SK-N-SH (cell line): ENCODE data around the gene TRIM4. TPM values are rescaled to one million over a fixed set of nuclear protein-coding genes. Genes with fewer than 3 reads are reported as not detected.
"Not testable (repeated sequence)": the region's sequence is repeated elsewhere in the genome, so short reads cannot be mapped to it uniquely, and the experiment has no call there.

ENCODE experiments used
- CTCF ChIA-PET: fragments of 300-600, 350-600 bp; formaldehyde crosslinking; extraction: SDS; loops from one replicate; lab custom pipeline; 2021; lab: Yijun Ruan, JAX
- POLR2A ChIA-PET: fragments of 350-600 bp; sonication (Branson Sonifier 250); formaldehyde crosslinking; extraction: SDS; loops from one replicate; lab custom pipeline; 2020; ENCODE audit warnings: antibody characterized with exemption, inconsistent platforms; lab: Yijun Ruan, JAX
- DNase-seq: peaks from one replicate; pipeline ENCODE4 v3.0.0; 2012
- H2AFZ ChIP-seq: fragments of 200-600 bp; sonication (generic); 2 replicates; pipeline ENCODE4 v1.8.1; 2016; ENCODE audit warnings: antibody characterized with exemption, mild to moderate bottlenecking, low read depth
- H3F3A ChIP-seq: fragments of 200-600 bp; sonication (generic); replicated peaks from 2 replicates; pipeline ENCODE3; 2016; ENCODE audit warnings: antibody characterized with exemption, mild to moderate bottlenecking; ENCODE audit not compliant: insufficient read depth
- H3K27ac ChIP-seq, 2 experiments: fragments of 200-500 bp in 1 of 2; fragments of 200-600 bp in 1 of 2; sonication (Bioruptor generic) in 1 of 2; sonication (generic), shearing (Covaris generic) in 1 of 2; 2 replicates each; pipeline versions ENCODE4 v1.5.1 to v1.6.1; 2014 to 2016; ENCODE audit warnings: low read depth in 2 of 2, inconsistent platforms in 1 of 2, low read length in 1 of 2, mild to moderate bottlenecking in 1 of 2, mixed read lengths in 1 of 2
- H3K27me3 ChIP-seq: fragments of 200-600 bp; sonication (generic), shearing (Covaris generic); 2 replicates; pipeline ENCODE4 v1.6.1; 2016; ENCODE audit warnings: mixed run types; ENCODE audit not compliant: insufficient read depth
- H3K36me3 ChIP-seq, 2 experiments: fragments of 200-500 bp in 1 of 2; fragments of 200-600 bp in 1 of 2; sonication (Bioruptor generic) in 1 of 2; sonication (generic) in 1 of 2; replicated peaks in 1 of 2; 2 replicates each; pipeline versions ENCODE3 to v1.5.1; 2014 to 2016; ENCODE audit warnings: low read length in 1 of 2, mild to moderate bottlenecking in 1 of 2; ENCODE audit not compliant: insufficient read depth in 2 of 2, control insufficient read depth in 1 of 2
- H3K4me1 ChIP-seq, 2 experiments: fragments of 200-500 bp in 1 of 2; fragments of 200-600 bp in 1 of 2; sonication (Bioruptor generic) in 1 of 2; sonication (generic), shearing (Covaris generic) in 1 of 2; 2 replicates each; pipeline versions ENCODE4 v1.5.1 to v1.6.1; 2014 to 2016; ENCODE audit warnings: low read depth in 1 of 2, low read length in 1 of 2, mixed run types in 1 of 2; ENCODE audit not compliant: insufficient read depth in 2 of 2, control insufficient read depth in 1 of 2
- H3K4me2 ChIP-seq: fragments of 200-600 bp; sonication (generic), shearing (Covaris generic); 2 replicates; pipeline ENCODE4 v1.6.1; 2017; ENCODE audit warnings: mixed run types
- H3K4me3 ChIP-seq, 2 experiments: fragments of 200-500 bp in 1 of 2; fragments of 200-600 bp in 1 of 2; sonication (Bioruptor generic) in 1 of 2; sonication (generic), shearing (Covaris generic) in 1 of 2; 2 replicates each; pipeline versions ENCODE4 v1.5.1 to v1.8.1; 2014 to 2016; ENCODE audit warnings: low read depth in 2 of 2, inconsistent platforms in 1 of 2, low read length in 1 of 2, mild to moderate bottlenecking in 1 of 2, mixed read lengths in 1 of 2, moderate library complexity in 1 of 2
- H3K79me2 ChIP-seq: fragments of 200-600 bp; sonication (generic); 2 replicates; pipeline ENCODE4 v1.8.1; 2017; ENCODE audit warnings: mild to moderate bottlenecking; ENCODE audit not compliant: insufficient read depth
- H3K9ac ChIP-seq: fragments of 200-600 bp; sonication (generic); 2 replicates; pipeline ENCODE4 v1.6.1; 2017; ENCODE audit warnings: mixed run types
- H3K9me2 ChIP-seq: fragments of 200-600 bp; sonication (generic); 2 replicates; pipeline ENCODE4 v1.6.1; 2017; ENCODE audit warnings: mixed run types
- H3K9me3 ChIP-seq: fragments of 200-600 bp; sonication (generic); 2 replicates; pipeline ENCODE4 v1.6.1; 2017; ENCODE audit warnings: mixed run types, mild to moderate bottlenecking, moderate library complexity
- H4K20me1 ChIP-seq: fragments of 200-600 bp; sonication (generic); 2 replicates; pipeline ENCODE4 v1.6.1; 2017; ENCODE audit warnings: mild to moderate bottlenecking, mixed run types; ENCODE audit not compliant: insufficient read depth
- ELF1 ChIP-seq: IDR thresholded peaks from 2 replicates; pipeline ENCODE4 v1.4.0; 2012
- EP300 ChIP-seq, 2 experiments: IDR thresholded peaks; 2 replicates each; pipeline versions ENCODE4 v1.4.0 to v1.6.1; 2012; ENCODE audit warnings: borderline replicate concordance in 1 of 2, low read depth in 1 of 2, low read length in 1 of 2
- EZH2phosphoT487 ChIP-seq: fragments of 200-600 bp; sonication (generic); IDR thresholded peaks from 2 replicates; pipeline ENCODE4 v1.6.1; 2017; ENCODE audit warnings: low read depth, mixed run types, mild to moderate bottlenecking, antibody characterized with exemption, moderate library complexity, borderline replicate concordance
- FOXM1 ChIP-seq: IDR thresholded peaks from 2 replicates; pipeline ENCODE4 v1.4.0; 2012; ENCODE audit warnings: low read depth, mild to moderate bottlenecking
- GABPA ChIP-seq: IDR thresholded peaks from 2 replicates; pipeline ENCODE4 v1.4.0; 2012; ENCODE audit warnings: low read depth, mild to moderate bottlenecking
- MEF2A ChIP-seq: IDR thresholded peaks from 2 replicates; pipeline ENCODE4 v1.4.0; 2012; ENCODE audit warnings: low read depth, borderline replicate concordance
- RAD21 ChIP-seq: IDR thresholded peaks from 2 replicates; pipeline ENCODE4 v1.6.1; 2012; ENCODE audit warnings: mild to moderate bottlenecking, low read length
- RCOR1 ChIP-seq: fragments of 150-350 bp; IDR thresholded peaks from 2 replicates; pipeline ENCODE4 v1.6.1; 2017; ENCODE audit warnings: antibody characterized with exemption, low read length
- RXRA ChIP-seq: IDR thresholded peaks from 2 replicates; pipeline ENCODE4 v1.4.0; 2012; ENCODE audit warnings: low read depth, mild to moderate bottlenecking, borderline replicate concordance
- TAF1 ChIP-seq: IDR thresholded peaks from 2 replicates; pipeline ENCODE4 v1.6.1; 2012; ENCODE audit warnings: low read depth, mild to moderate bottlenecking, low read length, moderate library complexity, borderline replicate concordance
- WGBS: methylation state at CpG from one replicate; pipeline ENCODE4 v1.1.6; 2017; ENCODE audit warnings: low lambda C conversion rate; 5-methylcytosine and 5-hydroxymethylcytosine counted together
- polyA plus RNA-seq, 3 experiments: library from polyadenylated mRNA; depleted of rRNA; stranded (reverse); fragments of >200 nt; gene quantifications; 2 replicates each; pipeline ENCODE4 v1.2.3, GENCODE V29; 2012
- TF ChIP-seq, protein P1 (sequence below): IDR thresholded peaks from 2 replicates; pipeline ENCODE4 v1.4.0; 2012; ENCODE audit warnings: low read depth
- TF ChIP-seq, protein P2 (sequence below): fragments of 150-350 bp; IDR thresholded peaks from 2 replicates; pipeline ENCODE4 v1.6.1; 2017; ENCODE audit warnings: antibody characterized with exemption, low read length, low read depth, borderline replicate concordance
- TF ChIP-seq, protein P3 (sequence below): IDR thresholded peaks from 2 replicates; pipeline ENCODE4 v1.6.1; 2012; ENCODE audit warnings: mild to moderate bottlenecking, low read depth, low read length, moderate library complexity
- TF ChIP-seq, protein P4 (sequence below): IDR thresholded peaks from 2 replicates; pipeline ENCODE4 v1.4.0; 2012; ENCODE audit warnings: low read depth, borderline replicate concordance

Gene TRIM4
- polyA plus RNA-seq, 1 of the 3 experiments (the other 2 are of a cell fraction): 6.6 TPM

DNA sequence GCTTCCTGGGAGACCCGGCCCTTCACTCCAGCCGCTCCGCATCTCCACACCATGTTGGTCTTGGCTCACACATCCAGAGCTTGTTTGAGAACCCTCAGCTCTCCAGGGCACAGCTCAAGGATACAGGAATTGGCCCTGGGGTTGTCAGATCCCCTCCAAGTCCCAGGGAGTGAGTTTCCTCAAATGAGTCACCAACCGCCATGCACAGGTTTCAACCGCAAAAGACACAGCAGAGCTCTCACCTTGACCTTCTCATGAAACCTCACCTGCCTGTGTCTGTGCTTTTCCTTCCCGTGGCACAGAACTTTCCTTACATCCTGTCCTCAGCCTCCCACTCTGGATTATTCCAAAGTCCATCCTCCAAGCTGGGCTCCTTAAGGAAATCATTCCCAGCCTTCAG is 35.9 kb upstream of the TRIM4 start (continued):
- TF ChIP-seq MEF2A: no peak
- TF ChIP-seq, protein P1, sequence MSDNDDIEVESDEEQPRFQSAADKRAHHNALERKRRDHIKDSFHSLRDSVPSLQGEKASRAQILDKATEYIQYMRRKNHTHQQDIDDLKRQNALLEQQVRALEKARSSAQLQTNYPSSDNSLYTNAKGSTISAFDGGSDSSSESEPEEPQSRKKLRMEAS: no peak
- TF ChIP-seq, all 33 proteins: peak for 0

DNA sequence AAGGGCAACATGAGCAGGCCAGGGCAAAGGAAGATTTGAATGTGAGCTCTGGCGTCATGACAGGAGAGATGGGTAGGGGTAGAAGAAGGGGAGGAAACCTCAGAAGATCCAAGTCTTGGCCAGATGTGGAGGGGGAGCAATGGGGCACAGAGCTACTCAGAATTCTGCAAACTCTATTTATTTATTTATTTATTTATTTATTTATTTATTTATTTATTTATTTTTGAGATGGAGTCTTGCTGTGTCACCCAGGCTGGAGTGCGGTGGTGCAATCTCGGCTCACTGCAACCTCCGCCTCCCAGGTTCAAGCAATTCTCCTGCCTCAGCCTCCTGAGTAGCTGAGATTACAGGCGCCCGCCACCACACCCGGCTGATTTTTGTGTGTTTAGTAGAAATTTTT is 35.3 kb upstream of the TRIM4 start:
- H3F3A ChIP-seq, H2AFZ ChIP-seq, H3K79me2 ChIP-seq, H3K9me3 ChIP-seq, DNase-seq, H3K36me3 ChIP-seq, H3K4me1 ChIP-seq, H3K4me2 ChIP-seq, H4K20me1 ChIP-seq, H3K9ac ChIP-seq, POLR2A ChIA-PET, H3K9me2 ChIP-seq, H3K4me3 ChIP-seq, H3K27ac ChIP-seq: not testable (repeated sequence)
- 38% methylated on average over 7 of the region's 7 CpGs for WGBS
- CTCF ChIA-PET: interaction anchor here (1.5 kb wide), 1 partner anchor 25 kb away, joined by 4 read pairs; the partner anchor contains the start of gene GJC3
- H3K27me3 ChIP-seq: peaks cover 63% of the 10 kb centered on the region

DNA sequence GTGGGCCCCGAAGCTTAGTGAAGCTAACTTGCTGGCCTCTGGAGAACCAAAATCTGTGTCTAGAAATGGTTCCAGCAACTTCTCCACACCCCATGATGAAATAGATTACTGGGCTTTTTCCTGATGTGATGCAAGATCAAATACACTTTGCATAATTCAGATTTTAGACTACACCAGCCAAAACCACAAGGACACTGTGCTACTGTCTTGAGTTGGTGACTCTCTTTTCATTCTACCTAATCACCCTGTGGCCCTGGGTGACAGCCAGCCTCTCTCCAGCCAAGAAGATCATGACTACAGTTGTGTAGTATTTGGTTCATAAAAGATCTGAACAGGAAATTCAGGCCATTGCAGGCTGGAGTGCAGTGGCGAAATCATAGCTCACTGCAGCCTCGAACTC is 34.3 kb upstream of the TRIM4 start:
- Histone ChIP-seq H3K79me2 (no peaks in the 10 kb centered on the region), H3F3A (no peaks in the 10 kb centered on the region), H3K4me1 (no peaks in the 10 kb centered on the region), H2AFZ (no peak overlapping the region), H3K36me3 (no peaks in the 10 kb centered on the region), H3K27ac (no peak overlapping the region), H3K4me2 (no peak overlapping the region), H3K9me3 (no peaks in the 10 kb centered on the region), H3K9me2 (no peaks in the 10 kb centered on the region), H4K20me1 (no peaks in the 10 kb centered on the region), H3K4me3 (no peak overlapping the region), H3K9ac (no peak overlapping the region), H3K27me3 (peaks cover 57% of the 10 kb centered on the region)
- ChIA-PET POLR2A (interaction anchor here (0.6 kb wide), 1 partner anchor 478 kb away, joined by 3 read pairs; no protein-coding TSS in a partner anchor), CTCF (interaction anchor here (1.3 to 1.4 kb wide), 2 partner anchors 40 to 41 kb away, joined by 4 to 6 read pairs; no protein-coding TSS in a partner anchor)
- no peak for DNase-seq
- 29% methylated on average over 3 of the region's 3 CpGs for WGBS
- TF ChIP-seq, protein P2, sequence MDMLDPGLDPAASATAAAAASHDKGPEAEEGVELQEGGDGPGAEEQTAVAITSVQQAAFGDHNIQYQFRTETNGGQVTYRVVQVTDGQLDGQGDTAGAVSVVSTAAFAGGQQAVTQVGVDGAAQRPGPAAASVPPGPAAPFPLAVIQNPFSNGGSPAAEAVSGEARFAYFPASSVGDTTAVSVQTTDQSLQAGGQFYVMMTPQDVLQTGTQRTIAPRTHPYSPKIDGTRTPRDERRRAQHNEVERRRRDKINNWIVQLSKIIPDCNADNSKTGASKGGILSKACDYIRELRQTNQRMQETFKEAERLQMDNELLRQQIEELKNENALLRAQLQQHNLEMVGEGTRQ: no peak
- no peak for TF ChIP-seq RAD21
- TF ChIP-seq TAF1: no peak
- TF ChIP-seq RCOR1: no peak
- no peak for TF ChIP-seq FOXM1
- TF ChIP-seq, protein P1: no peak
- no peak for TF ChIP-seq EZH2phosphoT487
- TF ChIP-seq, protein P3, sequence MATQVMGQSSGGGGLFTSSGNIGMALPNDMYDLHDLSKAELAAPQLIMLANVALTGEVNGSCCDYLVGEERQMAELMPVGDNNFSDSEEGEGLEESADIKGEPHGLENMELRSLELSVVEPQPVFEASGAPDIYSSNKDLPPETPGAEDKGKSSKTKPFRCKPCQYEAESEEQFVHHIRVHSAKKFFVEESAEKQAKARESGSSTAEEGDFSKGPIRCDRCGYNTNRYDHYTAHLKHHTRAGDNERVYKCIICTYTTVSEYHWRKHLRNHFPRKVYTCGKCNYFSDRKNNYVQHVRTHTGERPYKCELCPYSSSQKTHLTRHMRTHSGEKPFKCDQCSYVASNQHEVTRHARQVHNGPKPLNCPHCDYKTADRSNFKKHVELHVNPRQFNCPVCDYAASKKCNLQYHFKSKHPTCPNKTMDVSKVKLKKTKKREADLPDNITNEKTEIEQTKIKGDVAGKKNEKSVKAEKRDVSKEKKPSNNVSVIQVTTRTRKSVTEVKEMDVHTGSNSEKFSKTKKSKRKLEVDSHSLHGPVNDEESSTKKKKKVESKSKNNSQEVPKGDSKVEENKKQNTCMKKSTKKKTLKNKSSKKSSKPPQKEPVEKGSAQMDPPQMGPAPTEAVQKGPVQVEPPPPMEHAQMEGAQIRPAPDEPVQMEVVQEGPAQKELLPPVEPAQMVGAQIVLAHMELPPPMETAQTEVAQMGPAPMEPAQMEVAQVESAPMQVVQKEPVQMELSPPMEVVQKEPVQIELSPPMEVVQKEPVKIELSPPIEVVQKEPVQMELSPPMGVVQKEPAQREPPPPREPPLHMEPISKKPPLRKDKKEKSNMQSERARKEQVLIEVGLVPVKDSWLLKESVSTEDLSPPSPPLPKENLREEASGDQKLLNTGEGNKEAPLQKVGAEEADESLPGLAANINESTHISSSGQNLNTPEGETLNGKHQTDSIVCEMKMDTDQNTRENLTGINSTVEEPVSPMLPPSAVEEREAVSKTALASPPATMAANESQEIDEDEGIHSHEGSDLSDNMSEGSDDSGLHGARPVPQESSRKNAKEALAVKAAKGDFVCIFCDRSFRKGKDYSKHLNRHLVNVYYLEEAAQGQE: no peak
- no peak for TF ChIP-seq GABPA
- TF ChIP-seq ELF1: no peak
- TF ChIP-seq EP300 (IDR thresholded peaks at IDR 0.05; ENCODE audit: borderline replicate concordance in 1 of 2, low read depth in 1 of 2, low read length in 1 of 2): no peak
- TF ChIP-seq, protein P4, sequence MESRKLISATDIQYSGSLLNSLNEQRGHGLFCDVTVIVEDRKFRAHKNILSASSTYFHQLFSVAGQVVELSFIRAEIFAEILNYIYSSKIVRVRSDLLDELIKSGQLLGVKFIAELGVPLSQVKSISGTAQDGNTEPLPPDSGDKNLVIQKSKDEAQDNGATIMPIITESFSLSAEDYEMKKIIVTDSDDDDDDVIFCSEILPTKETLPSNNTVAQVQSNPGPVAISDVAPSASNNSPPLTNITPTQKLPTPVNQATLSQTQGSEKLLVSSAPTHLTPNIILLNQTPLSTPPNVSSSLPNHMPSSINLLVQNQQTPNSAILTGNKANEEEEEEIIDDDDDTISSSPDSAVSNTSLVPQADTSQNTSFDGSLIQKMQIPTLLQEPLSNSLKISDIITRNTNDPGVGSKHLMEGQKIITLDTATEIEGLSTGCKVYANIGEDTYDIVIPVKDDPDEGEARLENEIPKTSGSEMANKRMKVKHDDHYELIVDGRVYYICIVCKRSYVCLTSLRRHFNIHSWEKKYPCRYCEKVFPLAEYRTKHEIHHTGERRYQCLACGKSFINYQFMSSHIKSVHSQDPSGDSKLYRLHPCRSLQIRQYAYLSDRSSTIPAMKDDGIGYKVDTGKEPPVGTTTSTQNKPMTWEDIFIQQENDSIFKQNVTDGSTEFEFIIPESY: no peak
- no peak for TF ChIP-seq RXRA
- TF ChIP-seq, all 33 proteins: peak for 0

DNA sequence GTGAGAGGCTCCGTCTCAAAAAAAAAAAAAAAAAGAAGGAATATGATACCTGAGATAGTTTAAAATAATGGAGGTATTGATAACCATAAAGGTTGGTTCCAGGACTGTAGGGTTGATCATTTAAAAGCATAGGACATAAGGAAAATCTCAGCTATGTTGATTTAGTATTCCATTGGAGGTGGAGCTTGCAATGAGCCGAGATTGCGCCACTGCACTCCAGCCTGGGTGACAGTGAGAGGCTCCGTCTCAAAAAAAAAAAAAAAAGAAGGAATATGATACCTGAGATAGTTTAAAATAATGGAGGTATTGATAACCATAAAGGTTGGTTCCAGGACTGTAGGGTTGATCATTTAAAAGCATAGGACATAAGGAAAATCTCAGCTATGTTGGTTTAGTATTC is 33.3 kb upstream of the TRIM4 start:
- H2AFZ ChIP-seq, H3K79me2 ChIP-seq, H3K9me3 ChIP-seq, H4K20me1 ChIP-seq, H3K9me2 ChIP-seq, H3K9ac ChIP-seq, H3K4me1 ChIP-seq, H3K4me3 ChIP-seq, DNase-seq, H3K27ac ChIP-seq, POLR2A ChIA-PET, H3K4me2 ChIP-seq, H3K36me3 ChIP-seq, H3F3A ChIP-seq: not testable (repeated sequence)
- H3K27me3 ChIP-seq: peaks cover 51% of the 10 kb centered on the region; the same call in 1 of the 2 replicates
- 10% methylated on average over 4 of the region's 4 CpGs for WGBS
- CTCF ChIA-PET: interaction anchor here (1.3 kb wide), 1 partner anchor 41 kb away, joined by 4 read pairs; no protein-coding TSS in a partner anchor
